ENCODE data around the gene IGFBP3. TPM values are rescaled to one million over a fixed set of nuclear protein-coding genes. Genes with fewer than 3 reads are reported as not detected.

Gene IGFBP3
- total and polyA plus RNA-seq, 9 of the 15 experiments (the other 6 are each of a cell fraction or from before 2014, with no cell fraction given): 0.08 to 0.22 (median 0.10) TPM; not detected in 5

GRCh38 chr7:45878457-45879144 lies 42.5 kb downstream of the IGFBP3 start (continued):
- TF ChIP-seq ELK1 (CRISPR knock-in tag; IDR thresholded peaks at IDR 0.05) (no peak), ZNF384 (IDR thresholded peaks at IDR 0.05; ENCODE audit: low read depth, low read length) (no peak)

- Histone ChIP-seq H3K9ac (ENCODE audit: insufficient read depth in 1 of 2, low read depth in 2 of 2, low read length in 2 of 2) (no peak overlapping the region; a peak in 1 of 4 replicates), H3K27me3 (ENCODE audit: control insufficient read depth in 2 of 2, insufficient read depth in 2 of 2, low read length in 2 of 2) (peaks cover 0 to 10% of the 10 kb centered on the region in 2 experiments; a peak in 1 of 5 replicates), H2AFZ (ENCODE audit: low read depth, low read length) (no peak overlapping the region), H3K4me1 (replicated peaks in 1 of 2; ENCODE audit: control insufficient read depth in 2 of 2, insufficient read depth in 2 of 2, low read length in 2 of 2) (no peaks in the 10 kb centered on the region; a peak in 1 of 5 replicates), H3K9me3 (replicated peaks; ENCODE audit: control insufficient read depth, insufficient read depth, low read depth, low read length) (no peaks in the 10 kb centered on the region), H4K20me1 (replicated peaks; ENCODE audit: control insufficient read depth, insufficient read depth, low read length) (no peaks in the 10 kb centered on the region), H3K4me3 (no peak overlapping the region), H3K79me2 (ENCODE audit: control insufficient read depth, insufficient read depth, low read length) (no peaks in the 10 kb centered on the region), H3K4me2 (ENCODE audit: insufficient read depth, low read length) (no peak overlapping the region), H3K36me3 (ENCODE audit: control insufficient read depth, insufficient read depth, low read length) (no peaks in the 10 kb centered on the region), H3K27ac (ENCODE audit: extremely low read depth, low read depth, low read length) (no peak overlapping the region), H3K9me1 (ENCODE audit: control insufficient read depth, insufficient read depth, low read length) (no peaks in the 10 kb centered on the region)
- in situ Hi-C loops (cut with MboI) (no loop called here), intact Hi-C loops (cut with micrococcal nuclease) (no loop called here)
- ChIA-PET POLR2A (interaction anchor here (0.6 kb wide), 1 partner anchor 713 kb away, joined by 3 read pairs; no protein-coding TSS in a partner anchor), CTCF (ENCODE audit: low intra/inter-chr PET ratio) (no interaction called here)
- BruUV-seq (replicated peaks): no TSS peak
- WGBS (ENCODE audit: insufficient coverage, low coverage, missing lambda C conversion rate): 5% methylated on average over 2 of the region's 2 CpGs
- FAIRE-seq (no peak), ATAC-seq (no peak), DNase-seq (ENCODE audit: extremely low read depth in 1 of 4, low spot score in 3 of 4) (no peak)
- TF ChIP-seq ATF6 (CRISPR knock-in tag; IDR thresholded peaks at IDR 0.05) (no peak), PREB (CRISPR knock-in tag; IDR thresholded peaks at IDR 0.05) (no peak), STAT6 (CRISPR knock-in tag; IDR thresholded peaks at IDR 0.05) (no peak), ZNF57 (CRISPR knock-in tag; IDR thresholded peaks at IDR 0.05) (no peak), SAFB2 (IDR thresholded peaks at IDR 0.05; ENCODE audit: borderline replicate concordance, low read depth, low read length, severe bottlenecking) (no peak), NFRKB (IDR thresholded peaks at IDR 0.05; ENCODE audit: low read depth) (no peak), ARID3B (CRISPR knock-in tag; IDR thresholded peaks at IDR 0.05; ENCODE audit: borderline replicate concordance) (no peak), CBX2 (IDR thresholded peaks at IDR 0.05; ENCODE audit: insufficient read depth, low read length, poor library complexity, severe bottlenecking) (no peak), HNRNPH1 (optimal IDR thresholded peaks at IDR 0.05; ENCODE audit: low read depth, low read length) (no peak)
Measured at GRCh38 chr7:45876519-45876918, 44.6 kb downstream of the IGFBP3 start.
